ENCODE data around the gene POU5F1.
A peak's percentile ranks its signal among the peaks of the same experiment; 100 is the strongest.
"Not testable (repeated sequence)": the region's sequence is repeated elsewhere in the genome, so short reads cannot be mapped to it uniquely, and the experiment has no call there.

POU5F1 gene

GRCh38 chr6:31190488-31190887, 20.0 kb upstream of the POU5F1 start:
- no peak for DNase-seq (ENCODE audit: low spot score)

- DNase-seq (ENCODE audit: low spot score), result not testable (repeated sequence)
Observed at GRCh38 chr6:31189223-31189622, 18.7 kb upstream of the POU5F1 start.

GRCh38 chr6:31187780-31188194, 17.3 kb upstream of the POU5F1 start:
- no peak for DNase-seq (ENCODE audit: low spot score)

- no peak for DNase-seq (ENCODE audit: low spot score)
Observed at GRCh38 chr6:31186052-31186734, 15.7 kb upstream of the POU5F1 start.

- DNase-seq (ENCODE audit: low spot score), result not testable (repeated sequence)
Observed at GRCh38 chr6:31185695-31186051, 15.2 kb upstream of the POU5F1 start.

- DNase-seq (ENCODE audit: low spot score), result not testable (repeated sequence)
Observed at GRCh38 chr6:31183859-31184258, 13.4 kb upstream of the POU5F1 start.

GRCh38 chr6:31183287-31183686, 12.8 kb upstream of the POU5F1 start:
- not testable (repeated sequence) for DNase-seq (ENCODE audit: low spot score)

- peak; percentile 29 for DNase-seq (ENCODE audit: low spot score)
Observed at GRCh38 chr6:31180500-31180899, 10.0 kb upstream of the POU5F1 start.

- no peak for DNase-seq (ENCODE audit: low spot score)
Observed at GRCh38 chr6:31179896-31180295, 9.4 kb upstream of the POU5F1 start.

- no peak for DNase-seq (ENCODE audit: low spot score)
Observed at GRCh38 chr6:31179042-31179386, 8.5 kb upstream of the POU5F1 start.

- DNase-seq (ENCODE audit: low spot score), result no peak
Observed at GRCh38 chr6:31178143-31179041, 7.9 kb upstream of the POU5F1 start.

- DNase-seq (ENCODE audit: low spot score), result no peak
Observed at GRCh38 chr6:31175971-31176370, 5.5 kb upstream of the POU5F1 start.

- DNase-seq (ENCODE audit: low spot score), result no peak
Observed at GRCh38 chr6:31174378-31174777, 3.9 kb upstream of the POU5F1 start.

- no peak for DNase-seq (ENCODE audit: low spot score)
Observed at GRCh38 chr6:31173406-31173805, 2.9 kb upstream of the POU5F1 start.

GRCh38 chr6:31172973-31173384, 2.5 kb upstream of the POU5F1 start:
- DNase-seq (ENCODE audit: low spot score), result no peak

GRCh38 chr6:31171931-31172905, 1.7 kb upstream of the POU5F1 start:
- DNase-seq (ENCODE audit: low spot score), result no peak

GRCh38 chr6:31170987-31171671, 647 bp upstream of the POU5F1 start:
- no peak for DNase-seq (ENCODE audit: low spot score)

GRCh38 chr6:31169858-31170599, 453 bp downstream of the POU5F1 start:
- DNase-seq (ENCODE audit: low spot score), result not testable (repeated sequence)

GRCh38 chr6:31169123-31169857, 1.2 kb downstream of the POU5F1 start:
- DNase-seq (ENCODE audit: low spot score), result peak; percentile 34

GRCh38 chr6:31168606-31169005, 1.9 kb downstream of the POU5F1 start:
- no peak for DNase-seq (ENCODE audit: low spot score)

Measured in HuH-7.5 (cell line).